Astrocyte (in vitro differentiated cells and primary cell): ENCODE data around the gene FCER1G.

Source experiments
- EZH2 ChIP-seq: IDR thresholded peaks from 2 replicates; pipeline ENCODE4 v1.6.1; 2012; ENCODE audit warnings: mild to moderate bottlenecking, low read length, inconsistent platforms; ENCODE audit not compliant: insufficient read depth
- TF ChIP-seq, protein P1 (sequence below): IDR thresholded peaks from 2 replicates; pipeline ENCODE4 v1.5.1; 2011; ENCODE audit warnings: low read depth, mild to moderate bottlenecking, inconsistent platforms, low read length, moderate library complexity; ENCODE audit not compliant: insufficient read depth

DNA sequence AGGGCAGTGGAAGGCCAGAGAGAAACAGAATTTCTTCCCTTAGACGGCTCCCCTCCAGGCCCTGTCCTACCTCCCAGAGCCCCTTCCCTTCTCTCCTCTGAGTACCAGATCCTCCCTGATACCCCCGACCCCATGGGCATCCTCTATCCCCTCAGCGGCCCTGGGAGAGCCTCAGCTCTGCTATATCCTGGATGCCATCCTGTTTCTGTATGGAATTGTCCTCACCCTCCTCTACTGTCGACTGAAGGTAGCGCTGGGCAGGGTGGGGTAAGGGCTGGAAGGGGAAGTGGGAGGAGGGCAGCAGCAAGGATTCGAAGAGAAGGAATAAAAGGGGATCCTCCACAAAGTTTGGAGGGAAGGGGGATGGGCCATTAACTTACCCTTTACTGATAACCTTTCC lies 2.7 kb downstream of the FCER1G start:
- TF ChIP-seq, protein P1, sequence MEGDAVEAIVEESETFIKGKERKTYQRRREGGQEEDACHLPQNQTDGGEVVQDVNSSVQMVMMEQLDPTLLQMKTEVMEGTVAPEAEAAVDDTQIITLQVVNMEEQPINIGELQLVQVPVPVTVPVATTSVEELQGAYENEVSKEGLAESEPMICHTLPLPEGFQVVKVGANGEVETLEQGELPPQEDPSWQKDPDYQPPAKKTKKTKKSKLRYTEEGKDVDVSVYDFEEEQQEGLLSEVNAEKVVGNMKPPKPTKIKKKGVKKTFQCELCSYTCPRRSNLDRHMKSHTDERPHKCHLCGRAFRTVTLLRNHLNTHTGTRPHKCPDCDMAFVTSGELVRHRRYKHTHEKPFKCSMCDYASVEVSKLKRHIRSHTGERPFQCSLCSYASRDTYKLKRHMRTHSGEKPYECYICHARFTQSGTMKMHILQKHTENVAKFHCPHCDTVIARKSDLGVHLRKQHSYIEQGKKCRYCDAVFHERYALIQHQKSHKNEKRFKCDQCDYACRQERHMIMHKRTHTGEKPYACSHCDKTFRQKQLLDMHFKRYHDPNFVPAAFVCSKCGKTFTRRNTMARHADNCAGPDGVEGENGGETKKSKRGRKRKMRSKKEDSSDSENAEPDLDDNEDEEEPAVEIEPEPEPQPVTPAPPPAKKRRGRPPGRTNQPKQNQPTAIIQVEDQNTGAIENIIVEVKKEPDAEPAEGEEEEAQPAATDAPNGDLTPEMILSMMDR, result no peak
- no peak for TF ChIP-seq EZH2
